Measurements from ENCODE around the gene FXYD1.
A peak's percentile ranks its signal among the peaks of the same experiment; 100 is the strongest.
"Not testable (repeated sequence)": the region's sequence is repeated elsewhere in the genome, so short reads cannot be mapped to it uniquely, and the experiment has no call there.

FXYD1 gene

GRCh38 chr19:35138305-35138892 lies at the start of gene FXYD1:
Gene FXYD1 (plus strand): TSS chr19:35138824. CDS start chr19:35140080, 1,256 bp downstream.
- DNase-seq: no peak

- DNase-seq: no peak
Measured at GRCh38 chr19:35089554-35089953, 49.1 kb upstream of the FXYD1 start.

DNA sequence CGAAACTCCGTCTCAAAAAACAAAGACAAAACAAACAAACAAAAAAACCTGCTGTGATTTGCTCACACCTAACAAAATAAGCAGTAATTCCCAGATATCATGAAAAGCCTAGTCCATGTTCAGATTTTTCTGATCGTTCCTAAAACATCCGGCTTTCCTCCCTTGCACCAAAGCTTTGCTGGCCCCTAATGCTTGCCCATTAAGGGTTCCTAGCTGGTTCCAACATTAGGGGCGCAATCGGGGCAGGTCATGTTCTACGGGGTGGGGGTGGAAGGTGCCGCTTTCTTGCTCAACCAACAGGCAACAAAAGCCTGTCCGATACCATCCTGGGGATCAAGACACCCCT lies 48.5 kb upstream of the FXYD1 start:
- no peak for DNase-seq

DNA sequence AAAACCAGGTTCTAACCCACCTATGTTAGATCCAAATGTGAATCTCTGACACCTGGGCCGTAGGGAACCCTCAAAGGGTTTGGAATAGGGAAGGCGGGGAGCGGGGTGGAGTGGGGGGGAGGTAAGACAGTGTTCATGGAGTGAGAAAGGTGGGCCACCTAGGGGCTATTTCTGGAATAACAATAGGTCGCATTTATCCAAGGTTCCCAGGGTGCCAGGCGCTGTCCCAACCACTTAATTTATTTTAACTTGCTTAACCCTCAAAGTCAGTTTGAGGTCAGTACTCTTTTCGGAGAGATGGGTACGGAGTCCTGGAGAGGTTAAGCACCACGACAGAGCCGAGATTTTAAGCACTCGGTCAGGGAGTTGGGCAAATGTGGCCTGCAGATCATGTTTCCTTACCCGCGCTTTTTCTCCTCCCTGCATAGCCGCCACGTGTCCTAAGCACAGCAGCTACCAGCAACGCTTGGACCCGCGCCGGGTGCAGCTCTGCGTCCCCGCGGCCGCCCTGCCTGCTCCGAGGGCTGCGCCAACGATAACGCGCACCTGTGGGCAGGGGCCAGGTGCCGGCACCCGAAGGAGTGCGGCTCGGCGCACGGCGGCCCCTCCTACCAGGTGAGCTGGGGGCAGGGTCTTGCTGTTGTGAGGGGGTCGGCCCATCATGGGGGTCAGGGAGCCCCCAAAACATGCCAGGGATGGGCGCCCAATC lies 48.0 kb upstream of the FXYD1 start:
- peak; percentile 18 for DNase-seq

- no peak for DNase-seq
Measured at GRCh38 chr19:35093430-35093829, 45.2 kb upstream of the FXYD1 start.

GRCh38 chr19:35093941-35094647 lies 44.5 kb upstream of the FXYD1 start:
- no peak for DNase-seq

GRCh38 chr19:35094656-35095055 lies 44.0 kb upstream of the FXYD1 start:
- DNase-seq: no peak

DNA sequence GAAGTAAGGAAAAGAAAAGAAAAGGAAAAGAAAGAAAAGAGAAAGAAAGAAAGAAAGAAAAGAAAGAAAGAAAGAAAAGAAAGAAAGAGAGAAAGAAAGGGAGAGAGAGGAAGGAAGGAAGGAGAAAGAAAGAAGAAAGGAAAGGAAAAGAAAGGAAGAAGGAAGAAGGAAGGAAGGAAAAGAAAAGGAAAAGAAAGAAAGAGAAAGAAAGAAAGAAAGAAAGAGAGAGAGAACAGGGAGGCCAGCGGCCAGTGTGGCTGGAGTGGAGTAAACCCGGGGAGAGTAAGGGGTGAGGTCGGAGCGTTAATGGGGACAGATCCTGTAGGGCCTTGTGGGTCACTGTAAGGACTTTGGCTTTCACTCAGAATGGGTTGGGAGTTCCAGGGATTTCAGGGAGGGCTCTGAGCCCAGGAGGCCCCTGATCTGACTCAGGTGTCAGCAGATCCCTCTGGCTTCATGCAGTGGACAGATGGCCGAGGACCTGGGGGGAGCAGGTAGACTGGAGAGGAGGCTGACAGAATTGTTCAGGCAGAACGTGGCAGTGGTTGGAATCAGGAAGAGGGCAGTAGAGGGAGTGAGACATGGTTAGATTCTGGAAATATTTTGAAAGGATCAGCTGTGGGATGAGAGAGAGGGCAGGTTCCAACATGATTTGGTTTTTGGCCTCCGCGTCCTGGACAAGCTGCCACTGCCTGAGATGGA lies 42.8 kb upstream of the FXYD1 start:
- DNase-seq: no peak

- DNase-seq: no peak
Measured at GRCh38 chr19:35098413-35099049, 40.1 kb upstream of the FXYD1 start.

- DNase-seq: no peak
Measured at GRCh38 chr19:35099155-35099896, 39.3 kb upstream of the FXYD1 start.

DNA sequence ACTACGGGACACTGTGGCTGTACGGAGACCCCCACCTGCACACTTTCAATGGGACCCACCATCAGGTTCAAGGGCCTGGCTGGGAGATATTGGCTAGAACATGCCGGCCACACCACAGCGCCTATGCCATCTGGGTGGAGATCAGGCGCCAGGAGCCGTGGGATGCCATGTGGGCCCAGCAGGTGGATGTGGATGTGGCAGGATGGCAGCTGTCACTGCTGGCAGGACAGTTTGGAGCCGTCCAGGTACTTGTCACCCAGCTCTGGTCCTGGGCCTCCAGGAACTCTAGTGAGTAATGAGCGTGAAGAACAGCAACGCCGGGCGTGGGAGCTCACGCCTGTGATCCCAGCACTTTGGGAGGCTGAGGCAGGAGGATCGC lies 38.7 kb upstream of the FXYD1 start:
- no peak for DNase-seq

- no peak for DNase-seq
Measured at GRCh38 chr19:35100588-35101533, 37.8 kb upstream of the FXYD1 start.

DNA sequence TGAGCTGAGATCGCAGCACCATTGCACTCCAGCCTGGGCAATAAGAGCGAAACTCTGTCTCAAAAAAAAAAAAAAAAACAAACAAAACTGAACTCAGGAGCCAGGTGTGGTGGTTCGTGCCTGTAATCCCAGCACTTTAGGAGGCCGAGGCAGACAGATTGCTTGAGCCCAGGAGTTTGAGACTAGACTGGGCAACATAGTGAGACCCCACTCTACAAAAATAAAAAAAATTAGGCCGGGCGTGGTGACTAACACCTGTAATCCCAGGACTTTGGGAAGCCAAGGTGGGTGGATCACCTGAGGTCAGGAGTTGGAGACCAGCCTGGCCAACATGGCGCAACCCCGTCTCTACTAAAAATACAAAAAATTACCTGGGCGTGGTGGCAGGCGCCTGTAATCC lies 36.7 kb upstream of the FXYD1 start:
- DNase-seq: not testable (repeated sequence)

GRCh38 chr19:35103614-35104013 lies 35.0 kb upstream of the FXYD1 start:
- DNase-seq: not testable (repeated sequence)

DNA sequence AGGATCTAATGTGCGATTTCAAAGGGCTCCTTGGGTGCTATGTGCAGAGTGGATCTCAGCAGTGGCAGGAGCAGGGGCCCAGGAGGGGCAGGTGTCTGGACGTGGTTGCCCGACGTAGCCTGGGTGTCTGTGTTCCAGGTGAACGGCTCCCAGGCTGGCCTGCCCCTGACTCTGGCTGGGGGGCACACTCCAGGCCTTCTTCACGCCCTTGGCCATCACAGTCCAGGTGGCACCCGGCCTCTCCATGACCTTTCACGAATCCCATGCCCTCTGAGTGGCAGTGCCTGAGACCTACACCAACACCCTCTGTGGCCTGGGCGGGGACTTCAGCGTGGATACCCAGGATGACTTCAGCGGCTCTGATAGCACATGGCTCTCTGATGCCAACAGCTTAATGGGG lies 34.3 kb upstream of the FXYD1 start:
- DNase-seq: no peak

DNA sequence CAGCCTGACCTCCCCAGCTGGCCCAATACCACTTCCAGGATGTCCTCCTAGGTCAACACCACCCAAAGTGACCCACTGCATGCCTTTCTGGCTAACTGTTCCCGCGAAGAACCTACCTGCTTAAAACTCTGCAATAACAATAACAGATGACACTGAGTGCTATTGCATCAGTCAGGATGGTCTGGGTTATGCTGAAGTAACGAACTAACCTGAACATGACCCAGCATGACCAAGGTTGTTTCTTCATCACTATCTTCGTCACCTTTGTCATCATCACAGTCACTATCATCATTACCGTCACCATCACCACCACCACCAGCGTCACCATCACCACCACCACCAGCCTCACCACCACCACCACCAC lies 33.6 kb upstream of the FXYD1 start:
- DNase-seq: no peak

DNA sequence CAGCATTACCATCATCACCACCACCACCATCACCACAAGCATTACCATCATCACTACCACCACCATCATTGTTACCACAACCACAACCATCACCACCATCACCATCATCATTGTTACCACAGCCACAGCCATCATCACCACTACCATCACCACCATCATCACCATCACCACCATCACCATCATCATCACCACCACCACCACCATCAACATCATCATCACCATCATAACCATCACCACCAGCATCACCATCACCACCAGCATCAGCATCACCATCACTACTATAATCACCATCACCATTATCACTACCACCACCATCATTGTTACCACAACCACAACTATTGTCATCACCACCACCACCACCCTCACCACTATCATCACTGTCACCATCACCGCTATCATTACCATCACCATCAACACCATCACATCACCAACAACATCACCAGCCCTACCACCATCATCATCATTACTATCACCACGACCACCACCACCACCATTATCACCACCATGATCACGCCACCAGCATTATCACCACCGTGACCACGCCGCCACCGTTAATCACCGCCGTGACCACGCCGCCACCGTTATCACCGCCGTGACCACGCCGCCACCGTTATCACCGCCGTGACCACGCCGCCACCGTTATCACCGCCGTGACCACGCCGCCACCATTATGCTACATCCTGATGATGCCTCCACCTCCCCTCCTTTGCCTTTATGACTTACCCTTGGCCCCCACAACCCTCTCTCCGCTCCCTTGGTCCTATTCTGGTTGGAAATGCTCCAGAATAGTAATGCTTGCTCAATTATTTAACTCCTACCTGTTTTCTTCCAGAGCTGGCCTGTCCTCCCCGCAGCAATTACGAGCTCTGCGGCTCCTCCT lies 33.0 kb upstream of the FXYD1 start:
- no peak for DNase-seq

GRCh38 chr19:35106291-35106583 lies 32.4 kb upstream of the FXYD1 start:
- DNase-seq: no peak

DNA sequence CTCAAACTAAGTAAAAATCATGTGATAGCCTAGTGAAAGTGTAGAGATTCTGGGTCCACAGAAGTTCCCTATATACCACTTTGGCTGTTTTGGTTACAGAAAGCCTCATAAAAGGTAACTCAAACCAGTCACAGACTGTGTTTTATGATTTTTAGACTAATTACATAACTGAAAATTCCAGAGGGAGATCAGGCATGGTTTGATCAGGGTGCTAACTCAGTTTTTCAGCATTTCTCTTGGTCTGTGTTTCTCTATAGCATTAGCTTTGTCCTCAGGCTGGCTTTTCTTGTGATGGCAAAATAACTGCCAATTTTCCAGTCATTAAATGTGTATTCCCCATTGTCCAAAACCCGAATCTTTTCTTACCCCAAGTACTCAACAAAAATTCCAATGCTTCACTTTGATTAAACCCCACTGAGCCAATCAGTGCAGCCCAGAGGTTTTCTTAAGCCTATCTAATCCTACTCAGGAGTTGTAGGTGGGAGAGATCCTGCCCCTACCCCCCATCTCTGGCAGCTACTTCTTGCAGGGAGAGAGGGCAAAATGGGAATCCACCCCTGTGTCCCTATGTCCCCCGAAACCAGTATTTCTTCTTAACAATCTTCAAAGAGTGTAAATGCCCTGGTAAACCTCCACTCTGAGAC lies 31.6 kb upstream of the FXYD1 start:
- DNase-seq: no peak

GRCh38 chr19:35107545-35107944 lies 31.1 kb upstream of the FXYD1 start:
- no peak for DNase-seq

Measured in NCI-H1092 (cell line).